Neural cell (in vitro differentiated cells): ENCODE results near the gene MAB21L3. TPM values are rescaled to one million over a fixed set of nuclear protein-coding genes. Genes with fewer than 3 reads are reported as not detected.

ENCODE experiments used
- H2AFZ ChIP-seq: fragments of 200-600, 300-800 bp; sonication (generic), shearing (Covaris generic); 2 replicates; pipeline ENCODE4 v1.6.0; 2014; ENCODE audit warnings: low read depth, mild to moderate bottlenecking, antibody characterized with exemption, low read length, moderate library complexity
- H3F3A ChIP-seq: fragments of 200-600 bp; shearing (Covaris generic); 2 replicates; pipeline ENCODE4 v1.6.1; 2016; ENCODE audit warnings: mild to moderate bottlenecking, moderate library complexity, mixed read lengths, antibody characterized with exemption, low read length; ENCODE audit not compliant: insufficient read depth, poor library complexity, severe bottlenecking
- H3K27ac ChIP-seq: fragments of 200-600, 300-800 bp; sonication (generic), shearing (Covaris generic); 2 replicates; pipeline ENCODE4 v1.5.1; 2014; ENCODE audit warnings: mild to moderate bottlenecking, low read length, moderate library complexity
- H3K27me3 ChIP-seq: fragments of 300-800, 200-600 bp; sonication (generic), shearing (Covaris generic); 2 replicates; pipeline ENCODE4 v1.6.0; 2014; ENCODE audit warnings: mild to moderate bottlenecking, low read depth, low read length, moderate library complexity; ENCODE audit not compliant: insufficient read depth
- H3K36me3 ChIP-seq: fragments of 300-800, 200-600 bp; sonication (generic), shearing (Covaris generic); 2 replicates; pipeline ENCODE4 v1.5.1; 2014; ENCODE audit warnings: mild to moderate bottlenecking, antibody characterized with exemption, low read length, moderate library complexity; ENCODE audit not compliant: insufficient read depth
- H3K4me2 ChIP-seq: fragments of 300-800, 200-600 bp; sonication (generic), shearing (Covaris generic); 2 replicates; pipeline ENCODE4 v1.6.0; 2014; ENCODE audit warnings: mild to moderate bottlenecking, low read length
- H3K4me3 ChIP-seq: fragments of 300-800, 200-600 bp; sonication (generic), shearing (Covaris generic); 2 replicates; pipeline ENCODE4 v1.5.1; 2014; ENCODE audit warnings: mild to moderate bottlenecking, low read length, moderate library complexity
- H3K79me2 ChIP-seq: fragments of 200-600 bp; shearing (Covaris generic); replicated peaks from 2 replicates; pipeline ENCODE4 v1.6.0; 2014; ENCODE audit warnings: mild to moderate bottlenecking, low read length, moderate library complexity; ENCODE audit not compliant: insufficient read depth
- H3K9ac ChIP-seq: fragments of 300-800, 200-600 bp; sonication (generic), shearing (Covaris generic); 2 replicates; pipeline ENCODE4 v1.6.1; 2016; ENCODE audit warnings: mild to moderate bottlenecking, low read length, mixed read lengths
- H3K9me2 ChIP-seq: fragments of 200-600 bp; shearing (Covaris generic); 2 replicates; pipeline ENCODE4 v1.6.1; 2016; ENCODE audit warnings: mild to moderate bottlenecking, low read length, mixed read lengths; ENCODE audit not compliant: insufficient read depth
- H3K9me3 ChIP-seq: fragments of 200-600, 300-800 bp; sonication (generic), shearing (Covaris generic); 2 replicates; pipeline ENCODE4 v1.6.1; 2016; ENCODE audit warnings: mild to moderate bottlenecking, mixed run types, low read length, moderate library complexity, mixed read lengths
- H4K20me1 ChIP-seq: fragments of 200-600 bp; shearing (Covaris generic); 2 replicates; pipeline ENCODE4 v1.6.1; 2016; ENCODE audit warnings: mild to moderate bottlenecking, mixed run types; ENCODE audit not compliant: insufficient read depth
- EP300 ChIP-seq: fragments of 450-650 bp; conservative IDR thresholded peaks from 2 replicates; pipeline ENCODE4 v1.6.1; 2014; ENCODE audit warnings: antibody characterized with exemption, mild to moderate bottlenecking, moderate library complexity; ENCODE audit not compliant: poor library complexity, severe bottlenecking
- EZH2 ChIP-seq: fragments of 200-600, 300-800 bp; shearing (Covaris generic), sonication (generic); IDR thresholded peaks from 2 replicates; pipeline ENCODE4 v1.6.1; 2014; ENCODE audit warnings: antibody characterized with exemption, low read length, borderline replicate concordance, mild to moderate bottlenecking; ENCODE audit not compliant: insufficient read depth, poor library complexity, severe bottlenecking
- MXI1 ChIP-seq: fragments of 450-650 bp; conservative IDR thresholded peaks from 2 replicates; pipeline ENCODE4 v1.6.1; 2014; ENCODE audit warnings: antibody characterized with exemption, mild to moderate bottlenecking; ENCODE audit not compliant: poor library complexity, severe bottlenecking
- POLR2AphosphoS5 ChIP-seq: IDR thresholded peaks from 2 replicates; pipeline ENCODE4 v1.6.1; 2012
- RAD21 ChIP-seq: fragments of 450-650 bp; conservative IDR thresholded peaks from 2 replicates; pipeline ENCODE4 v1.6.1; 2014; ENCODE audit warnings: antibody characterized with exemption, mild to moderate bottlenecking, moderate library complexity
- SMC3 ChIP-seq: fragments of 450-650 bp; conservative IDR thresholded peaks from 2 replicates; pipeline ENCODE4 v1.6.1; 2014; ENCODE audit warnings: antibody characterized with exemption, mild to moderate bottlenecking, moderate library complexity; ENCODE audit not compliant: poor library complexity
- TAF1 ChIP-seq: IDR thresholded peaks from 2 replicates; pipeline ENCODE4 v1.6.1; 2012; ENCODE audit warnings: low read depth
- polyA plus RNA-seq: library from polyadenylated mRNA; depleted of rRNA; stranded (reverse); fragments of >200 nt; gene quantifications from 2 replicates; pipeline ENCODE4 v1.2.3, GENCODE V29; 2014
- TF ChIP-seq, protein P1 (sequence below): IDR thresholded peaks from 2 replicates; pipeline ENCODE4 v1.6.1; 2012; ENCODE audit warnings: borderline replicate concordance
- TF ChIP-seq, protein P2 (sequence below): fragments of 450-650 bp; IDR thresholded peaks from 2 replicates; pipeline ENCODE4 v1.5.1; 2014; ENCODE audit warnings: antibody characterized with exemption, mild to moderate bottlenecking, moderate library complexity; ENCODE audit not compliant: poor library complexity, severe bottlenecking

Gene MAB21L3
- polyA plus RNA-seq, 1 donor from 2014 or later: not detected

DNA sequence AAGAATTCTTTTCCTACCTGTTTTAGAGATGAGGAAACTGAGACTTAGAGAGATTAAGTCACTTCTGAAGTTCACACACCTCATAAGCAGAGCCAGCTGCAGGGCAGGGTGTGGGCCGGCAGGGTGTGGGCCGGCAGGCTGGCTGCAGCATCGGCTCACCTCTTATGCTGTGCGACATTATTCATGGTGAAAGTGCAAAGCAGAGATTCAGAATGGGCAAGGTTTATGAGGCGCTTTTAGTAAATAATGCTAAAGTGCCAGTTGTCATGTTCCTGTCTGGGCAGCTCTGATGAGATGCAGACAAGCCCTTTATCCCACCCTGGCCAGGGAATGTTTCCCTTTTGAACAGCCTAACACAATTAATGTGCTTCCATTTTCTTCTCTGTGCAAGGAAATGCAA lies 14.6 kb downstream of the MAB21L3 start:
- H2AFZ ChIP-seq: no peak overlapping the region
- no peaks in the 10 kb centered on the region for H3K9me3 ChIP-seq
- no peaks in the 10 kb centered on the region for H3K79me2 ChIP-seq
- no peak overlapping the region for H3K9ac ChIP-seq
- TF ChIP-seq EZH2: no peak
- no peak for TF ChIP-seq TAF1
- no peak for TF ChIP-seq RAD21
- no peak for TF ChIP-seq EP300
- no peak for TF ChIP-seq MXI1
- H4K20me1 ChIP-seq: no peaks in the 10 kb centered on the region
- H3F3A ChIP-seq: no peaks in the 10 kb centered on the region
- H3K9me2 ChIP-seq: no peaks in the 10 kb centered on the region
- no peak overlapping the region for H3K4me3 ChIP-seq
- H3K27ac ChIP-seq: no peak overlapping the region
- no peaks in the 10 kb centered on the region for H3K27me3 ChIP-seq
- H3K36me3 ChIP-seq: no peaks in the 10 kb centered on the region
- H3K4me2 ChIP-seq: no peak overlapping the region

DNA sequence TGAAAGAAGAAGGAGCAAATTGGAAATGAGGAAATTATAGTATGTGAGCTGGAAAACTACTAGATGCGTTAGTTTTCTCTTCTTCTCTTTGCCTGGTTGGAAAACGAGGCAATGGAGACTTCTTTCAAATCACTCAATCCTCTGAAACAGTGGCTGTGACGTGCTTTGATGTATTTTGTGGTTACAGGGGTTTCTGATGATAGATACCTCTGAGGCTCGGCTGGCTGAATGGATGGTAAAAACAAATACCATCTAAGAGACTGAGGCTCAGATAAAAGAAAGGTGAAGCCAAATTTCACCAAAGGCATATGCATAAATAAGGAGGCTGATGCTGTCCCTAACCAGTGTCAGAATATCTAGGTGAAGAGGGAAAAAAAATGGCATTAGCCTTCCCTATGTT lies 15.1 kb downstream of the MAB21L3 start:
- Histone ChIP-seq H3K4me2 (no peak overlapping the region), H3K36me3 (no peaks in the 10 kb centered on the region), H3K9ac (no peak overlapping the region), H3K27me3 (no peaks in the 10 kb centered on the region), H4K20me1 (no peaks in the 10 kb centered on the region), H2AFZ (no peak overlapping the region), H3K79me2 (no peaks in the 10 kb centered on the region), H3K4me3 (no peak overlapping the region), H3K9me2 (no peaks in the 10 kb centered on the region), H3F3A (no peaks in the 10 kb centered on the region), H3K27ac (no peak overlapping the region), H3K9me3 (no peaks in the 10 kb centered on the region)
- TF ChIP-seq RAD21 (no peak), EP300 (no peak), MXI1 (no peak), EZH2 (no peak), SMC3 (no peak), POLR2AphosphoS5 (no peak), TAF1 (no peak)
- TF ChIP-seq, protein P1, sequence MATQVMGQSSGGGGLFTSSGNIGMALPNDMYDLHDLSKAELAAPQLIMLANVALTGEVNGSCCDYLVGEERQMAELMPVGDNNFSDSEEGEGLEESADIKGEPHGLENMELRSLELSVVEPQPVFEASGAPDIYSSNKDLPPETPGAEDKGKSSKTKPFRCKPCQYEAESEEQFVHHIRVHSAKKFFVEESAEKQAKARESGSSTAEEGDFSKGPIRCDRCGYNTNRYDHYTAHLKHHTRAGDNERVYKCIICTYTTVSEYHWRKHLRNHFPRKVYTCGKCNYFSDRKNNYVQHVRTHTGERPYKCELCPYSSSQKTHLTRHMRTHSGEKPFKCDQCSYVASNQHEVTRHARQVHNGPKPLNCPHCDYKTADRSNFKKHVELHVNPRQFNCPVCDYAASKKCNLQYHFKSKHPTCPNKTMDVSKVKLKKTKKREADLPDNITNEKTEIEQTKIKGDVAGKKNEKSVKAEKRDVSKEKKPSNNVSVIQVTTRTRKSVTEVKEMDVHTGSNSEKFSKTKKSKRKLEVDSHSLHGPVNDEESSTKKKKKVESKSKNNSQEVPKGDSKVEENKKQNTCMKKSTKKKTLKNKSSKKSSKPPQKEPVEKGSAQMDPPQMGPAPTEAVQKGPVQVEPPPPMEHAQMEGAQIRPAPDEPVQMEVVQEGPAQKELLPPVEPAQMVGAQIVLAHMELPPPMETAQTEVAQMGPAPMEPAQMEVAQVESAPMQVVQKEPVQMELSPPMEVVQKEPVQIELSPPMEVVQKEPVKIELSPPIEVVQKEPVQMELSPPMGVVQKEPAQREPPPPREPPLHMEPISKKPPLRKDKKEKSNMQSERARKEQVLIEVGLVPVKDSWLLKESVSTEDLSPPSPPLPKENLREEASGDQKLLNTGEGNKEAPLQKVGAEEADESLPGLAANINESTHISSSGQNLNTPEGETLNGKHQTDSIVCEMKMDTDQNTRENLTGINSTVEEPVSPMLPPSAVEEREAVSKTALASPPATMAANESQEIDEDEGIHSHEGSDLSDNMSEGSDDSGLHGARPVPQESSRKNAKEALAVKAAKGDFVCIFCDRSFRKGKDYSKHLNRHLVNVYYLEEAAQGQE: no peak
- TF ChIP-seq, protein P2, sequence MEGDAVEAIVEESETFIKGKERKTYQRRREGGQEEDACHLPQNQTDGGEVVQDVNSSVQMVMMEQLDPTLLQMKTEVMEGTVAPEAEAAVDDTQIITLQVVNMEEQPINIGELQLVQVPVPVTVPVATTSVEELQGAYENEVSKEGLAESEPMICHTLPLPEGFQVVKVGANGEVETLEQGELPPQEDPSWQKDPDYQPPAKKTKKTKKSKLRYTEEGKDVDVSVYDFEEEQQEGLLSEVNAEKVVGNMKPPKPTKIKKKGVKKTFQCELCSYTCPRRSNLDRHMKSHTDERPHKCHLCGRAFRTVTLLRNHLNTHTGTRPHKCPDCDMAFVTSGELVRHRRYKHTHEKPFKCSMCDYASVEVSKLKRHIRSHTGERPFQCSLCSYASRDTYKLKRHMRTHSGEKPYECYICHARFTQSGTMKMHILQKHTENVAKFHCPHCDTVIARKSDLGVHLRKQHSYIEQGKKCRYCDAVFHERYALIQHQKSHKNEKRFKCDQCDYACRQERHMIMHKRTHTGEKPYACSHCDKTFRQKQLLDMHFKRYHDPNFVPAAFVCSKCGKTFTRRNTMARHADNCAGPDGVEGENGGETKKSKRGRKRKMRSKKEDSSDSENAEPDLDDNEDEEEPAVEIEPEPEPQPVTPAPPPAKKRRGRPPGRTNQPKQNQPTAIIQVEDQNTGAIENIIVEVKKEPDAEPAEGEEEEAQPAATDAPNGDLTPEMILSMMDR: no peak
